T-helper 1 cell (primary cell): ENCODE measurements around the gene PPARA.

Experiments
- DNase-seq, 5 donors: peaks; one replicate each; pipeline ENCODE4 v3.0.0-alpha.2; 2012 to 2020

The PPARA gene

GRCh38 chr22:46145896-46146295 lies 4.4 kb upstream of the PPARA start:
- DNase-seq: no peak

GRCh38 chr22:46146329-46146728 lies 4.0 kb upstream of the PPARA start:
- DNase-seq: no peak

- DNase-seq: no peak
Observed at GRCh38 chr22:46147061-46147460, 3.3 kb upstream of the PPARA start.

GRCh38 chr22:46147471-46148267 lies 2.7 kb upstream of the PPARA start:
- DNase-seq: no peak

- DNase-seq: no peak
Observed at GRCh38 chr22:46148336-46148735, 2.0 kb upstream of the PPARA start.

GRCh38 chr22:46148816-46149511 lies 1.4 kb upstream of the PPARA start:
- peak in 2 of 5 donors; percentile 11 to 17 for DNase-seq

GRCh38 chr22:46149512-46150033 lies 753 bp upstream of the PPARA start:
- DNase-seq: peak in 4 of 5 donors; percentile 21 to 44 (median 26)

- peak; percentile 34 to 49 (median 40) for DNase-seq
Observed at GRCh38 chr22:46150655-46151477, 540 bp downstream of the PPARA start.

GRCh38 chr22:46153930-46154329 lies 3.6 kb downstream of the PPARA start:
- no peak for DNase-seq

- DNase-seq: no peak
Observed at GRCh38 chr22:46156031-46156430, 5.7 kb downstream of the PPARA start.

GRCh38 chr22:46158283-46158682 lies 8.0 kb downstream of the PPARA start:
- no peak for DNase-seq

GRCh38 chr22:46159212-46159611 lies 8.9 kb downstream of the PPARA start:
- no peak for DNase-seq

- no peak for DNase-seq
Observed at GRCh38 chr22:46159777-46160176, 9.5 kb downstream of the PPARA start.

- no peak for DNase-seq
Observed at GRCh38 chr22:46162285-46162684, 12.0 kb downstream of the PPARA start.

GRCh38 chr22:46162771-46163556 lies 12.6 kb downstream of the PPARA start:
- DNase-seq: no peak

- no peak for DNase-seq
Observed at GRCh38 chr22:46163557-46163888, 13.2 kb downstream of the PPARA start.

- no peak for DNase-seq
Observed at GRCh38 chr22:46165977-46166376, 15.7 kb downstream of the PPARA start.

GRCh38 chr22:46169628-46170027 lies 19.3 kb downstream of the PPARA start:
- no peak for DNase-seq

GRCh38 chr22:46171940-46172339 lies 21.6 kb downstream of the PPARA start:
- no peak for DNase-seq

GRCh38 chr22:46172522-46173110 lies 22.3 kb downstream of the PPARA start:
- DNase-seq: no peak

GRCh38 chr22:46173152-46173551 lies 22.8 kb downstream of the PPARA start:
- no peak for DNase-seq

GRCh38 chr22:46175631-46176030 lies 25.3 kb downstream of the PPARA start:
- no peak for DNase-seq
